Fibroblast of skin of right biceps (primary cell): ENCODE data around the gene SIDT1.

Experiments
- DNase-seq: peaks from one replicate; pipeline ENCODE4 v3.0.0-alpha.2; 2013

Gene SIDT1

DNA sequence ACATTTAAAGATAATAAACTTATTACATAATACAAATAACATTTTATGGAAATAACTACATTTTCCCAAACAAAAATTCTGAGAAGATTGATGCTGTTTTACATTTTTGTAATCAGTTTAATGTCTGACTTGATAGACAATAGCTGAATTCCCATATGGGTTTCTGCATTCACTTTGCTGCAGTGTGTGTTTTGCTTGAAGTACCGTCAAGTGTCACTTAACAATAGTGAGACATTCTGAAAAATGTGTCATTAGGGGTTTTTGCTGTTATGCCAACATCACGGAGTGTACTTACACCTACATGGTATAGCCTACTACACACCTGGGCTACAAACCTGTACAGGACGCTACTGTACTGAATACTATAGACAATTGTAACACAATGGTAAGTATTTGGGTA, 106.6 kb downstream of the SIDT1 start:
- DNase-seq, result no peak

DNA sequence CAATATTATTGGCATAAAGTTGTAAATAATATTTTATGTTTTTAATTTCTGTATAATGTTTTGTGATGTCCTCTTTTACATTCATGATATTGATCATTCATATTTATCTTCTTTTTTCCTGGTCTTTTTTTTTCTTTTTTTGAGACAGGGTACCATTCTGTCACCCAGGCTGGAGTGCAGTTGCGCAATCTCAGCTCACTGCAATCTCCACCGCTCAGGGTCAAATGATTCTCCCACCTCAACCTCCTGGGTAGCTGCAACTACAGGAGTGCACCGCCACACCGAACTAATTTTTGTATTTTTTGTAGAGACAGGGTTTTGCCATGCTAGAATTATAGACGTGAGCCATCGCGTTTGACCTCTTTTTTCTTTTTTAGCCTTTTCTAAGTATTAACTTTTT, 111.2 kb downstream of the SIDT1 start:
- no peak for DNase-seq

DNA sequence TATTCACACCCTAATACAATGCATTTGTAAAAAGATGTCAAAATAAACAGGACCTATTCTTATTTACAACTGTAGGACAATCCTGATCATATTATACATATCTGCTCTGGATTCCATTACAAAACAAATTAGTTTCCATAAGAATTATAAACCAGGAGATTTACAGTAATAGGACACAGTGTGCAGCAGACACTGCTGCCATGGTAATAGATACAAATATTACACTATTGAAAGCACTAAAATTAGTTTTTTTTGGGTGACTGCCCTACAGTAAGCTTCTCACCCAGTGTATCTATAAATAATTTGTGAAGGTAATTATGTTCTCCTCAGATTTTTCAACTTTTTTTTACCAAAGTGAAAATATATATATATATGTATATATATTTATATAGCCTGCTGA, 116.2 kb downstream of the SIDT1 start:
- no peak for DNase-seq

DNA sequence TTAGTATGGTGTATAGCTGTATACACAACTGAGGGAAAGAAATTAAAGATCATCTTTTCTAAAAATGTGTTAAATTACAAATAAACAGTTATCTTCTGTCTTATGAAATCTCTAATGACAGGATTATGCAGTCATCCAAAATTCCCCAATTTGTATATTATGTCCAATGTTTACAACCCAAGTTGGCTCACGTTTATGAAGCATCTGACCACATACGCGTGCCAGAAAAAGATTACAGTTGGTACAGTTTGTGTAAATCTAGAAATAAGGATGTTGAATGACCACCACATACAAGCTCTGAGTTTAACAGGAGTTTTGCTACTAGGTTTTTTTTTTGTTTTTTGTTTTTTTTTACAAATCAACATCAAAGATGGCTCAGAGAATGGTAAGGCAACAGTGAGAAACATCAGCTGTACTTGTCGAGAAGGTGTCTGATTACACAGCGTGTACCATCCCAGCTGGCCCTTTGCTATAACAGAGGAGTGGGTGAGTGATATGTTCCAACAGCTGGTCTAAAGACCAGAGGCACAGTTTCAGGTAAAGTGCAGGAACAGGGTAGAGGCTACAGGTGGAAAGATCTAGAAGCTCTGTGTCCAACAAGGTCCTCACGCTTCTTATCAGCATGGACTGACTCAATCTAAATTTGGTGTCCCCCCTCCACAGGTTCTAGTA, 117.0 kb downstream of the SIDT1 start:
- no peak for DNase-seq

DNA sequence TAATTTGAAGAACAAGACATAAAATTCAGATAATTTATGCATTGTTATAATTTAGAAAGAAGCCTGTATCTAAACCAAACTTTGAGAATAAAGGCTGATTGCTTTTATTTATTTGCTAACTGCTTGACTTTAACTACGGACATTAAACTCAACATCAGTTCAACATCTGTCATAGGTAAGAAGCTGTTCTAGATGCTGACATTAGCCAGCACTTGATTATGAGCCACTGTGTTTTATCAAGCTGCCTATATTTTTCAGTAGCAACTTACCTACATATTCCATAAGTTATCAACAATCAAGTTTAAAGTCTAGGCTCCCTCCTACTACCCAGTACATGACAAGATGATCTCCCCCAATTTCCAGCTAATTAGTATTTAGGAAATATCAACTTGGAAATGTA, 122.0 kb downstream of the SIDT1 start:
- no peak for DNase-seq

DNA sequence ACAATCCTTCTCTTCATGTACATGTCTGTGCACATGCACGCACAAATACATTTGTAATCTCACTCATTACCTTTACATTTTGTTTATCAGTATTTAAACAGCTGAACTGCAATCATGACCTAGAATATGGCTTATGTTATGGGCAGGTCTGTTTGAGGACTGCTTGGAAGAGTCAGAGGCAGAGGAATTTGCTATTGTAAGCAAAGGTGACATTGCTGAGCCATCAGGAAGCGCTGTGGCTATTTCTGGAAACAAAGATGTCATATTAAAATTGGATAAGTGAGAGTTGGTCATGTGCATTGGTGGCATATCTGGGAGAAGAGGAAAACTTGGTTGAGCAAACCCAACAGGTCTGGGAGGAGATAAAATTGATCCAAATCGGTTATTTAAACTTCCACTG, 122.5 kb downstream of the SIDT1 start:
- DNase-seq, result no peak

DNA sequence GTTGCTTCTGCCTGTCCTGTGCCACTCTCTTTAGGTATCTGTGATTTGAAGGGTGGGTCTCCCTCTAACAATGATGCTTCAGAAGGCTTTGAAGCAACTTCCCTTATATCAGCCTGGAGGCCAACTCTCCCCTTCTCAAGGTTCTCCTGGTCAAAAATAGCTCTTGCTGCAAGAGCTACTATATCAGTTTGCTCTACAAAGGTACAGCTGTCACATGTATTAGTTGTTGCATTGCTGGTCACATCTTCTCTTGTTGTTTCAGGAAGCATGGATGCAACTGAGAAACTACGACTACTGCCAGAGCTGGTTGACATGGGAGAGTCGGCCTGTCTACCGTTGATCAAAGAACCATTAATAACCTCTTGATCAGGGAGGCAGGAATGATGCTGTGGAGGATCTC, 125.8 kb downstream of the SIDT1 start:
- DNase-seq, result no peak

DNA sequence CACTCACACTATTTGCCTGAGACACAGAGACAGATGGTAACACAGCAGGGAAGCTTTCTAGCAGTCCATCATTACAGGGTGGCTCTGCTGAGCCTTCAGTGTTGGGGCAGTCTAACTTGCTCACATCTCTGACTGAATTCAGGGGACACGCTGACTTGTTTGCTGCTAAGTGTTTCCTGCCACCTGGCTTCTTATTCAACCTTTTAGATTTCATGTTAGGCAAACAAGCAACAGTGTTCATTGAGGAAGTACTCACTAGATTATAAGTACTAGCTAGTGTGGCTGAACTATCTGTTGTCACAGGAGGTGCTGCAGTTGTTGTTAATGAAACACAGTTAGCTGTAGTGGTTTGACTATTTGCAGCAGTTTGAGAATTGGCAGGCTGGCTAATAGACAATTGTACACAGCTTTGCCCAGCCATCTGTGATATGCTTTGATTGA, 126.8 kb downstream of the SIDT1 start:
- DNase-seq, result no peak

DNA sequence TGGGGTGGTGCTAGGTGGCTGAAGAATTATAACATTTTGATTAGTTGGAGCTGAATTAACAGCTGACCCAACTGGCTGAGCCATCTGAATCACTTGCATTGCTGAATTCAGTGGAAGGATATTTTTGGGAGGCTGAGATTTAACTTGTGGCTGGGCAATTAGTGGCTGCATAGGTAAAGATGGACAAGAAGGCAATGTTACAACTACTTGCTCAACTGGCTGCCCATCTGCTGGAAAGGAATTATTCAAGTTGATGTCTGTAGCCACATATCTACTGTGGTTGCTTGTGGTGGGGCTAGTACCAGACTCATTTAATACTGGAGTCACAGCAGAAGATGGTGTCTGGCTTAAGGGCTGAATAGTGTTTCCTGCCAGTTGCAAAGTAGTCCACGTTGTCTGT, 127.6 kb downstream of the SIDT1 start:
- DNase-seq, result no peak

DNA sequence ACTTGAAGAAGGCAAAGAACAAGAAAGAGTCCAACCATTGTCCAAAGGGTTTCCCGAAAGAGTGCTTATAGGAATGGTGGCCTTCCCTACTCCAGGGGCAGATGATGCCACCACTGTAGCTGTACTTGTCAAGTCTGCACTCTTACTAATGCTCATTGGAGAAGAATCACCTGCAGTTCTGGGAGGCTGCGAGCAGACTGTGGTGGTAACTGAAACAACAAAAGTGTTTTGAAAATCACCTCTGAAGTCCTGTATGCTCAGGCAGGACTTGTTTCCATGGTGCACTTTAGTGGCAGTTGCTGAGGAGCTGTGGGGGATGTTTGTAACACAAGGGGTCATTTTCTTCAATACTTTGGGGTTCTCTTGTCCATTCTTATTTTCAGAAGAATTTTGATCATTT, 128.1 kb downstream of the SIDT1 start:
- DNase-seq, result no peak

DNA sequence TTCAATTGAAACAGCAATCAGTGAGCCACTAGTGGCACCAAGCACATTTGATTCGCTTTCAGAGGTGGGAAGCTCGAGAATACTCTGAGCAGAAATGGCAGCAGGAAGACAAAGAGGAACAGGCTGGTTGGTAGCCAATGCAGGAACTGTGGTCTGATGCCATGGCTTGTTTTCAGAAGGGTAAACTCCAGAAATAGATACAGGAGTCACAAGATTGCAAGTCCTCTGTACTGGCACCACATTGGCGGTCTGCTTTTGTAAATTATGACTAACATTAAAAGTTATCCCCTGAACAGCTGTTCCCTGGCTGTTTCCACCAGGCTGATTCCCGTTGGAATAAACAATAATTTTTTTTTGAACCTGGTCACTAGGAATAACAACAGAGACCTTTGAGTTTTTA, 128.5 kb downstream of the SIDT1 start:
- no peak for DNase-seq

DNA sequence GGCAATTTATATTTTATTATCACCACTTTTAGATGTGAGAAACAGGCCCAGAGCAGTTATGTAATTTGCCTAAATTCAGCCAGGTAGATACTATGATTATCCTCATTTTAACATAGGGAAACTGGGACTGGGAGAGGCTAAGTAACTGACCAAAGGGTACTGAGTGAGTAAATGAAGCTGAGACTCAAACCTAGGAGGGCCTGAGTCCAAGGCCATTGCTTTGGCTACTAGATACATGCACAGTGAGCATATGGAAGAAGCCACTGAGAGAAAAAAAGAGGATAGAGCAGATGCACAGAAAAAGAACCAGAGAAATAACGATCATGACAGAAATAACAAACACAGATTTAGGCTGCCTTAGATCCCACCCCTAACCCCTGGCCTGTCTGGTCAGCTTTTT, 130.5 kb downstream of the SIDT1 start:
- no peak for DNase-seq

DNA sequence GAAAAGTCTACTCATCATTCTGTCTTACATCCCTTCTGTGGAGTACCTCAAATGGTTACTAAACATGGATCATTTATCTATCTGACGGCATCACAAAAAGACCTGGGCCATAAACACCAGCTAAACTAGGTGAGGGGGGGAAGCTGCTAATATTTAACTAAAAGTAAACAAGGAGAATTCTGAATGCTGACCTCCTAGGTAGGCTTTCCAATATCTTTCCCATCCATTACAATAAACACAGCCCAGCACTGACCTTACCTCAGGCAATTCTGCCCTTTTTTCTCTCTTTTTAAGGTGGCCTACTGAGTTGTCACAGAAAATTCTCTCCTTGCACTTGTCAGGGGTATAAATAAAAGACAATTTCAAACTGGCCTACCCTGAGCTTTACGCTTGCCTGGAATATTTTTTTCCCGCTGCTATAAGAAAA, 131.0 kb downstream of the SIDT1 start:
- DNase-seq, result no peak

DNA sequence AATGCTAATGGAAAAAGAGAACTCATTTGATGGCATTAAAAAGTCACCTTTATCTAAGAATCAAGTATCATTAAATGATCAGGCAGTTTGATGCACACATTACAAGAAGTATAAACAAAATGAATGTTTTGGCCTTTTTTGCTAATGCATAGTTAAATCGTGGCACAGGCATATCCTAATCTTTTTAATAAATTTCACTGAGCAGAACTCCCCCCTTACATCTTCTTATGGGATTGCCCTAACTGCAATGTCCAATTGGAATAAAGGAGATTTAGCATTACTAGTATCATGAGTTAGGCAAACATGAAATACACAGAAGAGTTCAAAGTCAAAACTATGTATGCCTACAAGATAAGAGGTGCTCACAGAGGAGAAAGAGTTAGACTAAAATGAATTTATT, 131.4 kb downstream of the SIDT1 start:
- no peak for DNase-seq

DNA sequence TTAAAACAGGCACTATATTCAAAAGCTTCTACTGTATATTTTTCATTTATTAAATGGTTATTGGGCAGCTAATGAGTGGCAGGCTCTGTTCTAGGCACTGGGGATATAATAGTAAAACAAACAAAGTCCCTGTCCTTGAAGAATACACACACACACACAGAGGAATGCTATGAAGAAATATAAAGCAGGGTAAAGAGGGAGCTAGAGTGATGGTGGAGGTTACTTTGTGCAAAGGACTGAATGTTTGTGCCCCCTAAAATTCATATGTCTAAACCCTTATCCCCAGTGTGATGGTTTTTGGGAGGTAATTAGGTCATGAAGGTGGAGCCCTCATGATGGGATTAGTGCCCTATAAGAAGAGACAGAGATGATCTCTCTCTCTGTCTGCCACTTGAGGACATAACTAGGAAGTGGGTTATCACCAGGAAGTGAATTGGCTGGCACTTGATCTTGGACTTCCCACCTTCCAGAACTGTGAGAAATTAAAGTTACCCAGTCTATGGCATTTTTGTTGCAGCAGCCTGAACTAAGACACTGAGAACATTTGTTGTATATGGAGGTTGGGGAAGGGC, 132.3 kb downstream of the SIDT1 start:
- no peak for DNase-seq

DNA sequence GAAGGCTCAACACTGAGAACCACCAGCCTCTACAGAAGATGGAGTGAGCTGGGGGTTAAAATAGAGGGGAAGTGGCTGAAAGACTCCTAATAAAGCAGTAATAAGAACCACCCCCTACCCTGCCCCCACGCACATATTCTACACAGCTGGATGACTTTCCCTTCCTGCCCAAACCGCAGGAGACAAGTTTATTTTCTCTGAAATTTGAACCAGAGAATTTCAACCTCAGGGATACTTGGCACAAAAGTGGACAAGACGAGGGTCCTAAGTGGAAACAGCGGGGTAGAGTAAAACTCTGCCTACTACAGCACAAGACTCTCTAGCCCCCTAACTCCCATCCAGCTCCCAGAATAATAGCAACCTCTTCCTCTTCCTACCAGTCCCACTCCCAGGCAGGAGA, 135.7 kb downstream of the SIDT1 start:
- peak; percentile 64 for DNase-seq

DNA sequence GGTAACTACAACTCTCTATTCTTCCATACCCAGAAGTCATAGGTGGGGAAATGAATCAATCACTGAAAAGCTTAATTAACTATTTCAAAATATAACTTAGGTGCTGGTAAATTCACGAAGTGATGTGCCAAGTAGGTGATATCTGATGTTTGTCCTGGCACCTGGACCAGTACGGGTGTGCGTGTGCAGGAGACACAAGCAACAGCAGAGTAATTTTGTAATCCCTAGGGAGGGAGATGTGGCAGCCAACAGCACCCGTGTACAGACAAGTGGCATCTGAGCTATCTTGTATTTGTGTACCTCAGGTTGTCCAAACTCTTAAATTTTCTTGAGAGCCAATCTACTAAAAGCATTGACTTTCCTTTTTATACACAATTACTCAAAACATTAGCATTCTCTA, 141.2 kb downstream of the SIDT1 start:
- no peak for DNase-seq

DNA sequence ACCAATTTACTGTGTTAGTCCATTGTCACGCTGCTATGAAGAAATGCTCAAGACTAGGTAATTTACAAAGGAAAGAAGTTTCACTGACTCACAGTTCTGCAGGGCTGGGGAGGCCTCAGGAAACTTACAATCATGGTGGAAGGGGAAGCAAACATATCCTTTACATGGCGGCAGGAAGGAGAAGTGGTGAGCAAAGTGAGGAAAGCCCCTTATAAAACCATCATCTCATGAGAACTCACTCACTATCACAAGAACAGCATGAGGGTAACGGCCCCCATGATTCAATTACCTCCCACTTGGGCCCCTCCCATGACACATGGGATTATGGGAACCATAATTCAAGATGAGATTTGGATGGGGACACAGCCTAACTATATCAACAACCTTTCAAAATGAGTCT, 143.9 kb downstream of the SIDT1 start:
- no peak for DNase-seq

DNA sequence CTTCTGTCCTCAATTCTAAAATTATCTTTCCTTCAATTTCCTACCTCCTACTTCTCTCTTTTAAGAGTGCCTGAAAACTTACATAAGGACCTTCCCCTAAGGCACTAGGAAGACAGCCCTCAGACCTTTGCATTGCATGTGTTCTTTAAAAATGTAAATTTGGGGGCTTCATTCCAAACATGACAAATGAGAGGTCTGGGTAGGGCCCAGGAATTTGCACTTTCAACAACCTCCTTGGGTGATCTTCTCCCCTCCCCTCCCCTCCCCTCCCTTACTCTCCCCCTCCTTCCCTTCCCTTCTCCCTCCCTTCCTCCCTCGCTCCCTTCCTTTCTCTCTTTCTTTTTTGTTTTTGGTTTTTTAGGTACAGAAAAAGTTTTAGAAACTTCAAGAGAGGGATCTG, 145.4 kb downstream of the SIDT1 start:
- no peak for DNase-seq

DNA sequence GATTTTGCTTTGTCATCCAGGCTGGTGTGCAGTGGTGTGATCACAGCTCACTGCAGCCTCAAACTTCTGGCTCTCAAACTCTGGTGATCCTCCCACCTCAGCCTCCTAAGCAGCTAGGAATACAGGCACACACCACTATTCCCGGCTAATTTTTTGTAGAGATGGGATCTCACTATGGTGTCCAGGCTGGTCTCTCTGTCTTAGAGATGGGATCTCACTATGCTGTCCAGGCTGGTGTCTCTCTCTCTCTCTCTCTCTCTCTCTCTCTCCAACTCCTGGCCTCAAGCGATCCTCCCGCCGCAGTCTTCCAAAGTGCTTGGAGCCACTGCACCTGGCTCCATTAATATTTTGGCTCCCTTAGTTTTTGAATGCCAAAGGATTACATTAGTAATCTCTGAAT, 146.4 kb downstream of the SIDT1 start:
- no peak for DNase-seq
